A673 (cell line): ENCODE measurements around the gene PLCD3. TPM values are rescaled to one million over a fixed set of nuclear protein-coding genes. Genes with fewer than 3 reads are reported as not detected.

ENCODE experiments used
- BruUV-seq: library from RNA; stranded (reverse); fragments of 400-500 nt; replicated peaks from 2 replicates; lab custom pipeline; 2021; lab: Mats Ljungman, UMichigan
- CTCF ChIA-PET: fragments of 300-600 bp; sonication (Branson Sonifier 250); formaldehyde crosslinking; loops from one replicate; lab custom pipeline; 2022; ENCODE audit warnings: antibody characterized with exemption; lab: Charles Lee
- POLR2A ChIA-PET: fragments of 300-600 bp; sonication (Branson Sonifier 250); formaldehyde crosslinking; loops from one replicate; lab custom pipeline; 2022; ENCODE audit warnings: antibody characterized with exemption; ENCODE audit not compliant: low non-redundant PET; lab: Charles Lee
- DNase-seq: peaks from one replicate; pipeline ENCODE4 v3.0.0-alpha.2; 2015; ENCODE audit warnings: low spot score
- H3K27ac ChIP-seq: fragments of 200-600 bp; sonication (generic); 2 replicates; pipeline ENCODE4 v1.5.1; 2016; ENCODE audit warnings: mixed run types, low read depth, mild to moderate bottlenecking, mixed read lengths, antibody characterized with exemption, low read length; ENCODE audit not compliant: poor library complexity, severe bottlenecking
- H3K27me3 ChIP-seq: fragments of 200-600 bp; sonication (generic); replicated peaks from 2 replicates; pipeline ENCODE4 v1.6.1; 2017; ENCODE audit warnings: mixed run types, low read depth, mild to moderate bottlenecking, mixed read lengths, antibody characterized with exemption, low read length; ENCODE audit not compliant: insufficient read depth, poor library complexity
- H3K36me3 ChIP-seq: fragments of 200-600 bp; sonication (generic); 2 replicates; pipeline ENCODE4 v1.6.1; 2016; ENCODE audit warnings: mixed run types, mild to moderate bottlenecking, mixed read lengths, antibody characterized with exemption, low read length; ENCODE audit not compliant: insufficient read depth, poor library complexity, severe bottlenecking
- H3K4me1 ChIP-seq: fragments of 200-600 bp; sonication (generic); 2 replicates; pipeline ENCODE4 v1.6.1; 2017; ENCODE audit warnings: mixed run types, mild to moderate bottlenecking, mixed read lengths, antibody characterized with exemption, low read length; ENCODE audit not compliant: insufficient read depth, poor library complexity, severe bottlenecking
- H3K4me3 ChIP-seq: fragments of 200-600 bp; sonication (generic); 2 replicates; pipeline ENCODE4 v1.5.1; 2016; ENCODE audit warnings: low read depth, mixed run types, mild to moderate bottlenecking, mixed read lengths, low read length; ENCODE audit not compliant: poor library complexity, severe bottlenecking
- H3K9me3 ChIP-seq: fragments of 200-600 bp; sonication (generic); 2 replicates; pipeline ENCODE4 v1.6.1; 2016; ENCODE audit warnings: mixed run types, low read depth, mild to moderate bottlenecking, mixed read lengths, antibody characterized with exemption, low read length; ENCODE audit not compliant: poor library complexity, severe bottlenecking
- CTCF ChIP-seq: fragments of 300-800, 200-600 bp; sonication (generic); conservative IDR thresholded peaks from 2 replicates; pipeline ENCODE4 v1.5.1; 2017; ENCODE audit warnings: low read depth, mild to moderate bottlenecking, antibody characterized with exemption, low read length, moderate library complexity, mixed read lengths
- EZH2 ChIP-seq: fragments of 200-600 bp; sonication (generic); IDR thresholded peaks from 2 replicates; pipeline ENCODE4 v1.6.1; 2017; ENCODE audit warnings: borderline replicate concordance, low read depth, mild to moderate bottlenecking, mixed read lengths, antibody characterized with exemption, low read length; ENCODE audit not compliant: poor library complexity, severe bottlenecking
- intact Hi-C: fragments of 100-400 bp; cut with micrococcal nuclease; formaldehyde crosslinking; loops from one replicate; pipeline ENCODE4 v1.10.0; 2022; ENCODE audit not compliant: unreplicated experiment
- total RNA-seq: library from RNA; stranded (reverse); gene quantifications from 2 replicates; pipeline ENCODE4 v1.2.3, GENCODE V29; 2021

Gene PLCD3
- total RNA-seq, 1 experiment from 2014 or later = 12.0 TPM

- TF ChIP-seq CTCF (no peak), EZH2 (no peak)
- BruUV-seq = no TSS peak
- peaks cover 39% of the 10 kb centered on the region for H3K36me3 ChIP-seq
- intact Hi-C loops = no loop called here
- no peaks in the 10 kb centered on the region for H3K4me1 ChIP-seq
- POLR2A ChIA-PET = no interaction called here
- H3K27ac ChIP-seq = no peak overlapping the region
- CTCF ChIA-PET = no interaction called here
- no peaks in the 10 kb centered on the region for H3K27me3 ChIP-seq
- DNase-seq = no peak
- no peaks in the 10 kb centered on the region for H3K9me3 ChIP-seq
- no peak overlapping the region for H3K4me3 ChIP-seq
Observed at GRCh38 chr17:45086865-45087503, 45.3 kb downstream of the PLCD3 start.

- Histone ChIP-seq H3K27me3 (no peaks in the 10 kb centered on the region), H3K4me3 (no peak overlapping the region), H3K9me3 (no peaks in the 10 kb centered on the region), H3K4me1 (no peaks in the 10 kb centered on the region), H3K36me3 (peaks cover 39% of the 10 kb centered on the region), H3K27ac (no peak overlapping the region)
- TF ChIP-seq EZH2 (no peak), CTCF (no peak)
- ChIA-PET POLR2A (no interaction called here), CTCF (no interaction called here)
- no TSS peak for BruUV-seq
- intact Hi-C loops = no loop called here
- no peak for DNase-seq
Observed at GRCh38 chr17:45086391-45086790, 45.9 kb downstream of the PLCD3 start.

GRCh38 chr17:45081047-45081703 is 51.1 kb downstream of the PLCD3 start:
- Histone ChIP-seq H3K9me3 (no peaks in the 10 kb centered on the region), H3K27ac (no peak overlapping the region), H3K27me3 (no peaks in the 10 kb centered on the region), H3K4me3 (no peak overlapping the region), H3K4me1 (no peaks in the 10 kb centered on the region), H3K36me3 (peaks cover 25% of the 10 kb centered on the region)
- POLR2A ChIA-PET = no interaction called here
- intact Hi-C loops = no loop called here
- CTCF ChIA-PET = no interaction called here
- no peak for DNase-seq
- BruUV-seq = no TSS peak
- no peak for TF ChIP-seq CTCF
- TF ChIP-seq EZH2 = no peak
